ENCODE data around the gene SMYD3. TPM values are rescaled to one million over a fixed set of nuclear protein-coding genes. Genes with fewer than 3 reads are reported as not detected.

SMYD3 gene
- polyA plus RNA-seq, 1 donor: 25.2 TPM

- no peak for DNase-seq
Measured at GRCh38 chr1:246278371-246278770, 228.7 kb downstream of the SMYD3 start.

- DNase-seq: no peak
Measured at GRCh38 chr1:246275036-246275435, 232.0 kb downstream of the SMYD3 start.

- DNase-seq: no peak
Measured at GRCh38 chr1:246274186-246274585, 232.9 kb downstream of the SMYD3 start.

- DNase-seq: no peak
Measured at GRCh38 chr1:246271516-246271915, 235.6 kb downstream of the SMYD3 start.

- no peak for DNase-seq
Measured at GRCh38 chr1:246270236-246270635, 236.8 kb downstream of the SMYD3 start.

GRCh38 chr1:246269466-246269865, 237.6 kb downstream of the SMYD3 start:
- no peak for DNase-seq

- DNase-seq: no peak
Measured at GRCh38 chr1:246267896-246268295, 239.2 kb downstream of the SMYD3 start.

- DNase-seq: no peak
Measured at GRCh38 chr1:246267426-246267825, 239.7 kb downstream of the SMYD3 start.

GRCh38 chr1:246265481-246265880, 241.6 kb downstream of the SMYD3 start:
- no peak for DNase-seq

- DNase-seq: no peak
Measured at GRCh38 chr1:246262281-246262680, 244.8 kb downstream of the SMYD3 start.

GRCh38 chr1:246261639-246262038, 245.4 kb downstream of the SMYD3 start:
- no peak for DNase-seq

- DNase-seq: no peak
Measured at GRCh38 chr1:246258250-246258649, 248.8 kb downstream of the SMYD3 start.

GRCh38 chr1:246255773-246256172, 251.3 kb downstream of the SMYD3 start:
- no peak for DNase-seq

- no peak for DNase-seq
Measured at GRCh38 chr1:246254854-246255253, 252.2 kb downstream of the SMYD3 start.

GRCh38 chr1:246246430-246246829, 260.6 kb downstream of the SMYD3 start:
- no peak for DNase-seq

GRCh38 chr1:246245541-246245940, 261.5 kb downstream of the SMYD3 start:
- no peak for DNase-seq

GRCh38 chr1:246232126-246232525, 275.0 kb downstream of the SMYD3 start:
- no peak for DNase-seq

GRCh38 chr1:246226041-246226440, 281.0 kb downstream of the SMYD3 start:
- DNase-seq: no peak

- no peak for DNase-seq
Measured at GRCh38 chr1:246221485-246222255, 285.4 kb downstream of the SMYD3 start.

- no peak for DNase-seq
Measured at GRCh38 chr1:246220495-246221065, 286.5 kb downstream of the SMYD3 start.

- no peak for DNase-seq
Measured at GRCh38 chr1:246219508-246220030, 287.5 kb downstream of the SMYD3 start.

GRCh38 chr1:246218686-246219085, 288.4 kb downstream of the SMYD3 start:
- no peak for DNase-seq

GRCh38 chr1:246216906-246217305, 290.2 kb downstream of the SMYD3 start:
- DNase-seq: no peak

GRCh38 chr1:246215510-246215903, 291.6 kb downstream of the SMYD3 start:
- DNase-seq: no peak
